Measurements from ENCODE around the gene HMG20A. TPM values are rescaled to one million over a fixed set of nuclear protein-coding genes. Genes with fewer than 3 reads are reported as not detected.

Gene HMG20A
- total RNA-seq, 1 experiment from 2014 or later: 60.2 TPM

GRCh38 chr15:77410701-77411618 is 9.7 kb upstream of the HMG20A start:
- no peak overlapping the region for H3K27ac ChIP-seq (ENCODE audit: insufficient read length, low read depth, low read length)
- H2AFZ ChIP-seq (ENCODE audit: low read length): no peak overlapping the region
- no peak for DNase-seq
- H2BK15ac ChIP-seq (ENCODE audit: low read depth, low read length): no peak overlapping the region
- H3K4me1 ChIP-seq (ENCODE audit: insufficient read depth, low read length): no peaks in the 10 kb centered on the region; the same call in 1 of the 2 replicates
- no peaks in the 10 kb centered on the region for H4K20me1 ChIP-seq (ENCODE audit: control insufficient read depth, insufficient read depth, insufficient read length)
- Mint-ChIP-seq H3K27me3 (ENCODE audit: low read depth) (no peaks in the 10 kb centered on the region), H3K9me3 (peaks cover 10% of the 10 kb centered on the region in 2 experiments), H3K4me1 (peaks cover 15 to 26% of the 10 kb centered on the region in 2 experiments), H3K27ac (no peak overlapping the region; a peak in 1 of 7 replicates), H3K36me3 (ENCODE audit: insufficient read depth in 1 of 3, low read depth in 3 of 3) (peaks cover 7 to 14% (median 12%) of the 10 kb centered on the region in 3 experiments; a peak in 6 of 7 replicates), H3K4me3 (no peak overlapping the region)
- no peak overlapping the region for H2AK5ac ChIP-seq (ENCODE audit: insufficient read length, low read length)
- no peak overlapping the region for H3K56ac ChIP-seq (ENCODE audit: insufficient read length, low read depth, low read length)
- peaks cover 3% of the 10 kb centered on the region for H3K79me1 ChIP-seq (ENCODE audit: insufficient read depth, low read depth, low read length, poor library complexity, severe bottlenecking)
- H3K14ac ChIP-seq (ENCODE audit: insufficient read depth, low read length): no peak overlapping the region
- H4K91ac ChIP-seq (ENCODE audit: insufficient read length, low read depth, low read length): no peak overlapping the region
- no peak overlapping the region for H3K9ac ChIP-seq (ENCODE audit: extremely low read depth, insufficient read length, low read length)
- no peak overlapping the region for H3K18ac ChIP-seq (ENCODE audit: insufficient read length, low read depth, low read length)
- H3K23ac ChIP-seq (ENCODE audit: insufficient read length, low read depth, low read length): no peak overlapping the region
- H3K23me2 ChIP-seq (ENCODE audit: insufficient read length, low read depth, low read length, poor library complexity, severe bottlenecking): no peaks in the 10 kb centered on the region
- H2BK12ac ChIP-seq (ENCODE audit: insufficient read length, low read depth, low read length): no peak overlapping the region
- WGBS (ENCODE audit: extremely low coverage, insufficient read length, low lambda C conversion rate): no CpG with 5 or more reads among the region's 7 CpGs
- no peak overlapping the region for H3K4me2 ChIP-seq (ENCODE audit: insufficient read depth, insufficient read length, low read length)
- H2BK20ac ChIP-seq (ENCODE audit: low read depth, low read length, poor library complexity, severe bottlenecking): no peak overlapping the region
- no peak overlapping the region for H3T11ph ChIP-seq (ENCODE audit: low read length)
- no peaks in the 10 kb centered on the region for H3K27me3 ChIP-seq (ENCODE audit: insufficient read depth, low read length)
- H2BK120ac ChIP-seq (ENCODE audit: low read depth, low read length, poor library complexity, severe bottlenecking): no peak overlapping the region
- no peak overlapping the region for H4K5ac ChIP-seq (ENCODE audit: insufficient read length, low read depth, low read length)
- no peaks in the 10 kb centered on the region; the same call in 1 of the 2 replicates for H3K79me2 ChIP-seq (ENCODE audit: insufficient read depth, low read length)
- H4K8ac ChIP-seq (replicated peaks; ENCODE audit: insufficient read length, low read depth, low read length): no peak overlapping the region
- no peak overlapping the region for H3K4ac ChIP-seq (ENCODE audit: low read depth, low read length)
- no peak overlapping the region for H2BK5ac ChIP-seq (ENCODE audit: insufficient read length, low read length)
- H3K9me3 ChIP-seq (ENCODE audit: control insufficient read depth, low read depth, low read length): no peaks in the 10 kb centered on the region
- TF ChIP-seq CTCF (conservative IDR thresholded peaks at IDR 0.05): no peak

Data from H9 (cell line).